ENCODE measurements around the gene AFF1. TPM values are rescaled to one million over a fixed set of nuclear protein-coding genes. Genes with fewer than 3 reads are reported as not detected.

The AFF1 gene
- total RNA-seq, 1 donor from 2014 or later, result 34.1 TPM

DNA sequence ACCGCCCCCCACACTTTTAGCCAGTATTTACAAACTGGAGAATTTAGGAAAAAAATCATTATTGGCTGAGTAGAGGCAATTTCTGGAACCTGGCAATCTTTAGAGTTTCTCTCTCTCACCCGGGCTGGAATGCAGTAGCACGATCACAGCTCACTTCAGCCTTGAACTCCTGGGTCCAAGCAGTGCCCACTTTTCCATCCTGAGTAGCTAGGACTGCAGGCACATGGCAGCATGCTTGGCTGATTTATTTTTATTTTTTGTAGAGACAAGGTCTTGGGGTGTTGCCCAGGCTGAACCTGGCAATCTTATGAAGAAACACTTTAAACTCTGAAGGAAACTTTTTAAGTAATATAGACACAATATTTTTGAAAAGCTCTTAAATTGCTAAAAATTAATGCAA is 120.1 kb downstream of the AFF1 start:
- TF ChIP-seq, protein P1, sequence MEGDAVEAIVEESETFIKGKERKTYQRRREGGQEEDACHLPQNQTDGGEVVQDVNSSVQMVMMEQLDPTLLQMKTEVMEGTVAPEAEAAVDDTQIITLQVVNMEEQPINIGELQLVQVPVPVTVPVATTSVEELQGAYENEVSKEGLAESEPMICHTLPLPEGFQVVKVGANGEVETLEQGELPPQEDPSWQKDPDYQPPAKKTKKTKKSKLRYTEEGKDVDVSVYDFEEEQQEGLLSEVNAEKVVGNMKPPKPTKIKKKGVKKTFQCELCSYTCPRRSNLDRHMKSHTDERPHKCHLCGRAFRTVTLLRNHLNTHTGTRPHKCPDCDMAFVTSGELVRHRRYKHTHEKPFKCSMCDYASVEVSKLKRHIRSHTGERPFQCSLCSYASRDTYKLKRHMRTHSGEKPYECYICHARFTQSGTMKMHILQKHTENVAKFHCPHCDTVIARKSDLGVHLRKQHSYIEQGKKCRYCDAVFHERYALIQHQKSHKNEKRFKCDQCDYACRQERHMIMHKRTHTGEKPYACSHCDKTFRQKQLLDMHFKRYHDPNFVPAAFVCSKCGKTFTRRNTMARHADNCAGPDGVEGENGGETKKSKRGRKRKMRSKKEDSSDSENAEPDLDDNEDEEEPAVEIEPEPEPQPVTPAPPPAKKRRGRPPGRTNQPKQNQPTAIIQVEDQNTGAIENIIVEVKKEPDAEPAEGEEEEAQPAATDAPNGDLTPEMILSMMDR (conservative IDR thresholded peaks at IDR 0.05), result no peak
- Mint-ChIP-seq H3K27me3 (ENCODE audit: low read depth) (no peaks in the 10 kb centered on the region), H3K4me3 (no peak overlapping the region), H3K9me3 (no peaks in the 10 kb centered on the region), H3K27ac (ENCODE audit: unreplicated experiment) (no peak overlapping the region), H3K36me3 (ENCODE audit: low read depth) (peaks cover 16% of the 10 kb centered on the region), H3K4me1 (peaks cover 44% of the 10 kb centered on the region)
- no peak for DNase-seq (ENCODE audit: low read depth, low spot score)

DNA sequence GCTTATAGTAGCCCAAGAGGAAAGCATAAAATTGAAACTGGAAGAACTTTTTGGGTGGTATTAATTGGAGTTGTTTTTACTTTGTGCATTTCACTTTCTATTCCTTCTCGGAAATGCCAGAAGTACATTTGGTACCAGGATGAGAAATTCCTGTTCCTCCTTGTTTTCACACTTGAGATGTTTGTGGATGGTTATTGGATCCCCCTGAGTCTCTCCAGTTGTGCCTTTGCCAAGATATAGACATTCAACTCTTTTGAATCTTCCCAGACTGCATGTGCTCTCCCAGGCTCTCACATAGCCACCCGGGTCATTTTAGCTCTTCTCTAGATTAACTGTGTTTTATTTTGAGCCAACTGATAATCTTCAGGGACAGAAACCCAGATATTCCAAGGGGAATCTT is 120.5 kb downstream of the AFF1 start:
- Mint-ChIP-seq H3K4me3 (no peak overlapping the region), H3K36me3 (ENCODE audit: low read depth) (peaks cover 16% of the 10 kb centered on the region), H3K27ac (ENCODE audit: unreplicated experiment) (no peak overlapping the region), H3K4me1 (peaks cover 44% of the 10 kb centered on the region), H3K9me3 (no peaks in the 10 kb centered on the region), H3K27me3 (ENCODE audit: low read depth) (no peaks in the 10 kb centered on the region)
- no peak for DNase-seq (ENCODE audit: low read depth, low spot score)
- TF ChIP-seq, protein P1 (conservative IDR thresholded peaks at IDR 0.05), result no peak

DNA sequence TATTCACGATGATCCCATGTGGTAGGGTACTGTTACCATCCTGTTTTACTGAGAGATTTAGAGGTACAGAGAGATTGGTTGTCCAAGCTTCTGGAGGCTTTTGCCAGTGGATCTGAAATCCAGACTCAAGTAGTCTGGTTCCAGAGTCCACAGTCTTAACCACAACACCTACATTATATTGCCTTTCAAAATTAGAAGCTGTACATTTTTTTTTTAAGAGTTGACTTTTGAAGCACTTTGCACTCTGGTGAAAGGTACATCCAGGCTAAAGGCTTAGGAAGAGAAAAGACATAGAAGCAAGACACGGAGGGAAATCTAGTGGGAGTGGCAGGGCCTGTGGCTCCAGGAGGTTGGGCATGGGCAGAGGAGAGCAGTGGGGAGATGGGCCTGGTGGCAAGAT is 122.1 kb downstream of the AFF1 start:
- no peak overlapping the region for H3K27ac Mint-ChIP-seq (ENCODE audit: unreplicated experiment)
- TF ChIP-seq, protein P1 (conservative IDR thresholded peaks at IDR 0.05), result no peak
- H3K4me3 Mint-ChIP-seq, result no peak overlapping the region
- peaks cover 15% of the 10 kb centered on the region for H3K36me3 Mint-ChIP-seq (ENCODE audit: low read depth)
- H3K9me3 Mint-ChIP-seq, result no peaks in the 10 kb centered on the region
- no peaks in the 10 kb centered on the region for H3K27me3 Mint-ChIP-seq (ENCODE audit: low read depth)
- peaks cover 39% of the 10 kb centered on the region for H3K4me1 Mint-ChIP-seq
- no peak for DNase-seq (ENCODE audit: low read depth, low spot score)

DNA sequence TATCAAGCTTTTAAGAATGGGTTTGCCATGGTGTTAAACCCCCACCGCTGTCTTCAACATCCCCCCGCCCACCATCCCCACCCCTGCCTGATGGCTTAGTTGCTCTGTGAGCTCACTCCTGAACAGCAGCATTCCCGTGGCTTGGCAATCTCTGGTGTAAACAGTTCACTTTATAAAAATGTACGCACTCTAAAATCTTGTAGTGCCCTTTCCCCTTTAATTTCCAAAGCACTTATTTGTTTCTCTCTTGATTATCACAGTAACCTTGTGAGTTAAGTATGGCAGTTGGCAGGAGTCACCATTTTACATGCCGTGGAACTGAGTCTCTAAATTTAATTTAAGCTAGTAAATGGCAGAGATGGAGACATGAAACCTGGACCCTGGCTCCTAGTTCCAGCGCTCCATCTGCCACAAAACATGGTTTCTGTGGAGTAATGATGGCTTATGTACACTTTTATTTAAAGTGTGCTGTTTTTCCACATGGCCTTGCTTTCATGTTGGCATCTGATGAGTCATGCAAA is 123.1 kb downstream of the AFF1 start:
- Mint-ChIP-seq H3K9me3 (no peaks in the 10 kb centered on the region), H3K27me3 (ENCODE audit: low read depth) (no peaks in the 10 kb centered on the region), H3K36me3 (ENCODE audit: low read depth) (peaks cover 9% of the 10 kb centered on the region), H3K4me3 (no peak overlapping the region), H3K27ac (ENCODE audit: unreplicated experiment) (no peak overlapping the region), H3K4me1 (peaks cover 33% of the 10 kb centered on the region)
- TF ChIP-seq, protein P1 (conservative IDR thresholded peaks at IDR 0.05), result no peak
- DNase-seq (ENCODE audit: low read depth, low spot score), result no peak

DNA sequence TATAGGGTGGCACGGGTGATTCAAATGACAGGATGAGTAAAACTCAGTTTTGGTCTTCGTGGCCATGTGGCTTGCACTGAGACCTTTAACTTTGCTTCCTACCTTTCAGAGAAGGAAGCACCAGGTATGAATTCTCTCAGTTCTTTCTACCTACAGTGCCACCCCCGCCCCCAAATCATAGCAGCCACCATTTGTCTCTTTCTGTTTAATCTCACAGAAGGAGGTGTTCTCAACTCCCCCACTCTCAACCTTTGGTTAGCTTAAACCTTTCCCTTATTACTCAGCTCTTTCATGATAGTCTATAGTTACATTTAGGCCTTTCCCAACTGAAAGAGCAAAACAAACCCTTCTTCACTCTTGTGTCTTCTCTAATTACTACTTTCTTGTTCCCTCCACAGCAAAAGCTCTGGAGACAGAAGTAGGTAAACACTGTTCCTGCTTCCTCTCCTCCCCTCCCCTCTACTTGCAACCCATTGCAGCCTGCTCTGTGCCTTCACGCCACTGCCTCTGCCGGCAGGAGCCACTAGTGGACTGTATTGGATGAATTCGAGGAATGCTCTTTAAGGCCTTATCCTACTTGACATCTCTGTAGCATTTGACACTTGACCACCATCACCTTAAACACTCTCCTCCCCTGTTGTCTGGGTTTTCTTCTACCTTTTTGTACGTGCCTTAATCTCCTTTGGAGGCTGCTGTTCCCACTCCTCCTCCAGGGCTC is 123.7 kb downstream of the AFF1 start:
- Mint-ChIP-seq H3K4me3 (no peak overlapping the region), H3K27me3 (ENCODE audit: low read depth) (no peaks in the 10 kb centered on the region), H3K27ac (ENCODE audit: unreplicated experiment) (no peak overlapping the region), H3K36me3 (ENCODE audit: low read depth) (peaks cover 6% of the 10 kb centered on the region), H3K4me1 (peaks cover 27% of the 10 kb centered on the region), H3K9me3 (no peaks in the 10 kb centered on the region)
- DNase-seq (ENCODE audit: low read depth, low spot score), result no peak
- TF ChIP-seq, protein P1 (conservative IDR thresholded peaks at IDR 0.05), result no peak
